Suprapubic skin (tissue), 4 donors: Measurements from ENCODE around the gene TCF7L2. TPM values are rescaled to one million over a fixed set of nuclear protein-coding genes. Genes with fewer than 3 reads are reported as not detected.

Experiments
- DNase-seq, 2 donors: peaks; one replicate each; pipeline ENCODE4 v3.0.0-alpha.2; 2019; ENCODE audit warnings: low spot score in 2 of 2
- H3K27ac ChIP-seq: fragments of 200-600 bp; sonication (generic); one replicate; pipeline ENCODE4 v1.5.1; 2019
- H3K27me3 ChIP-seq: fragments of 200-600 bp; sonication (generic); one replicate; pipeline ENCODE4 v1.5.1; 2019
- H3K36me3 ChIP-seq: fragments of 200-600 bp; sonication (generic); one replicate; pipeline ENCODE4 v1.5.1; 2019
- H3K4me1 ChIP-seq: fragments of 200-600 bp; sonication (generic); one replicate; pipeline ENCODE4 v1.5.1; 2019
- H3K4me3 ChIP-seq: fragments of 200-600 bp; sonication (generic); one replicate; pipeline ENCODE4 v1.5.1; 2019; ENCODE audit warnings: mild to moderate bottlenecking
- H3K9me3 ChIP-seq: fragments of 200-600 bp; sonication (generic); one replicate; pipeline ENCODE4 v1.5.1; 2019
- CTCF ChIP-seq, 2 donors: fragments of 200-600 bp in 1 of 2; fragments of 450-650 bp in 1 of 2; sonication (generic) in 1 of 2; IDR thresholded peaks; one replicate each; pipeline ENCODE4 v1.5.1; 2016 to 2019; ENCODE audit warnings: antibody characterized with exemption in 2 of 2, mild to moderate bottlenecking in 1 of 2, moderate library complexity in 1 of 2
- EP300 ChIP-seq: sonication (generic); formaldehyde crosslinking; IDR thresholded peaks from one replicate; pipeline ENCODE4 v1.6.1; 2017; ENCODE audit warnings: antibody characterized with exemption
- POLR2A ChIP-seq, 2 donors: fragments of 450-650 bp; IDR thresholded peaks; one replicate each; pipeline ENCODE4 v1.6.1; 2017; ENCODE audit warnings: antibody characterized with exemption in 2 of 2, mild to moderate bottlenecking in 2 of 2, moderate library complexity in 2 of 2
- POLR2AphosphoS5 ChIP-seq, 3 donors: sonication (generic); formaldehyde crosslinking; IDR thresholded peaks; one replicate each; pipeline ENCODE4 v1.6.1; 2017; ENCODE audit warnings: antibody characterized with exemption in 3 of 3
- WGBS: methylation state at CpG from one replicate; pipeline ENCODE4 v1.1.5; 2018; 5-methylcytosine and 5-hydroxymethylcytosine counted together
- total RNA-seq, 4 donors: library from RNA; depleted of rRNA; stranded (reverse); fragments of >200 nt; gene quantifications; one replicate each; pipeline ENCODE4 v1.1.0, GENCODE V29; 2016

Gene TCF7L2
- total RNA-seq, 4 donors from 2014 or later = 9.9 to 23.3 (median 15.2) TPM

DNA sequence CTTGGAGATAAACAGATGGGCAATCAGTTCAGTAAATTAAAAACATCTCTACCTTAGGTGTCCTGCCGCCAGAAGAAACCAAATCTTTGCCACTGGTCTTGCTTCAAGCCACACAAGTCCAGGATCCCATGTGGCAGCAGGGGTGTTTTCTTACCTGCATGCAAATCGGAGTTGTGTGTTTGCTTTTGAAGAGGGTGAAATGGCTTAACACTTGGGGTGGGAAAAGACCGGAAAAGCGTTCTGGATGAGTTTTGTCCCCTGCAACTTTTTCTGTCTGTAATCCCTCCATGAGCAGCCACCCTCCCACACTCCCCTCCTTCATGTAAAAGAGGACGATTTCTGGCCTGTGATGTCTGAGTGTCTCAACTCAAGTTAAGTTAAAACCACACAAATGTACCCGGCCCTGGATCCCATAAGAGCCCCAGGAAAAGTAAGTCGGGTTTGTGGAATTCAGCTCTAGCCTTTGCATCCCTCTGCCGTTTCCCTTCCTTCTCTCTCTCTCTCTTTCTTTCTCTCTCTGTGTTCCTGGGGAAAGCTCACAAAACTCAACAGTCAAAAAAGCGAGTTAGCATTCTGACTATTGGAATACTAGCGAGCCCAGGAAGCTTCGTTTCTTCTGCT is 178.5 kb downstream of the TCF7L2 start:
- Histone ChIP-seq H3K27me3 (no peaks in the 10 kb centered on the region), H3K9me3 (no peaks in the 10 kb centered on the region), H3K36me3 (no peaks in the 10 kb centered on the region), H3K4me1 (peaks cover 16% of the 10 kb centered on the region), H3K27ac (peak overlapping the region; percentile 80), H3K4me3 (peak overlapping the region; percentile 44)
- DNase-seq = no peak
- TF ChIP-seq POLR2AphosphoS5 (IDR thresholded peaks at IDR 0.05) (no peak), CTCF (IDR thresholded peaks at IDR 0.05) (no peak), POLR2A (IDR thresholded peaks at IDR 0.05) (no peak), EP300 (no peak)
- 69% methylated on average over 11 of the region's 11 CpGs for WGBS

- no peak for DNase-seq
- Histone ChIP-seq H3K9me3 (no peaks in the 10 kb centered on the region), H3K36me3 (no peaks in the 10 kb centered on the region), H3K4me3 (peak overlapping the region; percentile 44), H3K27ac (peak overlapping the region; percentile 80), H3K27me3 (no peaks in the 10 kb centered on the region), H3K4me1 (peaks cover 16% of the 10 kb centered on the region)
- TF ChIP-seq POLR2AphosphoS5 (IDR thresholded peaks at IDR 0.05) (no peak), EP300 (no peak), POLR2A (IDR thresholded peaks at IDR 0.05) (no peak), CTCF (IDR thresholded peaks at IDR 0.05) (no peak)
- WGBS = 69% methylated on average over 7 of the region's 7 CpGs
Observed at GRCh38 chr10:113129117-113129516, 179.1 kb downstream of the TCF7L2 start.

DNA sequence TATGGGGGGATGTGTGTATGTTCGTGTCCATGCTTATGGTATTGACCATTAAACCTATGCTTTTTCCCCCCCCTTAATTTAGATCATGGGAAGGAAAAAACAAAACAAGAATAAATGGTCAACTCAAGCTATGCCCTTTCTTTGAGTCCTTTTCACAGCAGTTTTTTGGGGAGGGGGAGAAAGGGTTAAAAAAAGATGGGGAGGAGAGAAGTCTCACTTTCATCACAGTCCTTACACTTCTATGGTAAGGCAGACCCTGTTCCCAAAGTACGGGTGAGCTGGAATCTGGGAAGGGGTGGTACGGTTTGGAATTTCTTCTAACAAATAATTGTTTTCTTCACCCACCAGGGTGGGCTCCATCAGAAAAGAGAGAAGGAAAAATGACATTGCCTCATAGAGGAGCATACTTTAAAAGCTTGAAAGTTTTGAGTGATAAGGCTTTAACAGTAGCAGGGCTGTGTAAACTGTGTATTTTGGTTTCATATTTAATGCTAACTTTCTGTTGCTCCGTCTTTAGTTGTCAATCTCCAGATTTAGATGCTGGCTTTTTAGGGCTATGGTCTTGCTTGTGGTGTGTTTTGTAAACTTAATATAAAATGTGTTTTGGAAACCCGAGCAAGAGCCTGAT is 180.1 kb downstream of the TCF7L2 start:
- H3K36me3 ChIP-seq = no peaks in the 10 kb centered on the region
- DNase-seq = no peak
- H3K4me3 ChIP-seq = peak overlapping the region; percentile 44
- H3K27me3 ChIP-seq = no peaks in the 10 kb centered on the region
- no peaks in the 10 kb centered on the region for H3K9me3 ChIP-seq
- peak overlapping the region; percentile 80 for H3K27ac ChIP-seq
- WGBS = 70% methylated on average over 5 of the region's 5 CpGs
- TF ChIP-seq POLR2A (IDR thresholded peaks at IDR 0.05) (no peak), CTCF (IDR thresholded peaks at IDR 0.05) (no peak), EP300 (no peak), POLR2AphosphoS5 (IDR thresholded peaks at IDR 0.05) (no peak)
- H3K4me1 ChIP-seq = peaks cover 16% of the 10 kb centered on the region

- DNase-seq = no peak
- Histone ChIP-seq H3K27ac (peak overlapping the region; percentile 80), H3K36me3 (no peaks in the 10 kb centered on the region), H3K9me3 (no peaks in the 10 kb centered on the region), H3K4me1 (peaks cover 10% of the 10 kb centered on the region), H3K4me3 (peak overlapping the region; percentile 44), H3K27me3 (no peaks in the 10 kb centered on the region)
- TF ChIP-seq CTCF (IDR thresholded peaks at IDR 0.05) (no peak), POLR2AphosphoS5 (IDR thresholded peaks at IDR 0.05) (peak in 1 of 3 donors; percentile 85)
- WGBS = 61% methylated on average over 10 of the region's 10 CpGs
Observed at GRCh38 chr10:113131613-113132261, 181.7 kb downstream of the TCF7L2 start.

GRCh38 chr10:113132591-113133121 is 182.6 kb downstream of the TCF7L2 start:
- H3K9me3 ChIP-seq = no peaks in the 10 kb centered on the region
- no peak for DNase-seq
- H3K36me3 ChIP-seq = no peaks in the 10 kb centered on the region
- peak overlapping the region; percentile 57 for H3K27ac ChIP-seq
- 57% methylated on average over 11 of the region's 11 CpGs for WGBS
- TF ChIP-seq CTCF (IDR thresholded peaks at IDR 0.05) = no peak
- no peak for TF ChIP-seq POLR2A (IDR thresholded peaks at IDR 0.05)
- no peak for TF ChIP-seq EP300
- no peak for TF ChIP-seq POLR2AphosphoS5 (IDR thresholded peaks at IDR 0.05)
- peaks cover 6% of the 10 kb centered on the region for H3K4me1 ChIP-seq
- no peaks in the 10 kb centered on the region for H3K27me3 ChIP-seq
- H3K4me3 ChIP-seq = peak overlapping the region; percentile 44
